NCI-H526 (cell line): ENCODE results near the gene PERM1.
A peak's percentile ranks its signal among the peaks of the same experiment; 100 is the strongest.
"Not testable (repeated sequence)": the region's sequence is repeated elsewhere in the genome, so short reads cannot be mapped to it uniquely, and the experiment has no call there.

Source experiments
- DNase-seq, 2 experiments: peaks; one replicate each; lab custom pipeline; 2025; lab: John Stamatoyannopoulos, UW

Gene PERM1

GRCh38 chr1:981955-982558 lies at the start of gene PERM1:
PERM1 (minus strand) TSS chr1:982093; CDS start chr1:981029, 1,064 bp downstream.
- no peak for DNase-seq

GRCh38 chr1:1030867-1031658 lies 49.2 kb upstream of the PERM1 start:
- DNase-seq: not testable (repeated sequence)

- DNase-seq: no peak
These were observed 45.9 kb upstream of the PERM1 start for GRCh38 chr1:1027791-1028190.

GRCh38 chr1:1026599-1027413 lies 44.9 kb upstream of the PERM1 start:
- DNase-seq: no peak

- no peak for DNase-seq
These were observed 43.8 kb upstream of the PERM1 start for GRCh38 chr1:1025730-1026129.

GRCh38 chr1:1024771-1025699 lies 43.1 kb upstream of the PERM1 start:
- DNase-seq: no peak

- no peak for DNase-seq
These were observed 42.4 kb upstream of the PERM1 start for GRCh38 chr1:1024149-1024770.

GRCh38 chr1:1023700-1024099 lies 41.8 kb upstream of the PERM1 start:
- DNase-seq: no peak

GRCh38 chr1:1022302-1023009 lies 40.6 kb upstream of the PERM1 start:
- no peak for DNase-seq

- no peak for DNase-seq
These were observed 40.0 kb upstream of the PERM1 start for GRCh38 chr1:1021920-1022259.

- peak in 1 of 2 experiments; percentile 52 for DNase-seq
These were observed 39.4 kb upstream of the PERM1 start for GRCh38 chr1:1021010-1021919.

- DNase-seq: no peak
These were observed 38.6 kb upstream of the PERM1 start for GRCh38 chr1:1020415-1021009.

- DNase-seq: peak in 1 of 2 experiments; percentile 70
These were observed 38.1 kb upstream of the PERM1 start, which contains the start of gene AGRN for GRCh38 chr1:1020000-1020404. AGRN (plus strand) TSS chr1:1020120; CDS start chr1:1020173, 53 bp downstream.

GRCh38 chr1:1019122-1019999 lies 37.5 kb upstream of the PERM1 start:
- DNase-seq: peak in 1 of 2 experiments; percentile 89

- DNase-seq: not testable (repeated sequence)
These were observed 36.4 kb upstream of the PERM1 start for GRCh38 chr1:1018321-1018685.

GRCh38 chr1:1017397-1018320 lies 35.8 kb upstream of the PERM1 start:
- not testable (repeated sequence) for DNase-seq
